NCI-H2107 (cell line): ENCODE measurements around the gene ZNF738.

Experiments
- DNase-seq: peaks from one replicate; lab custom pipeline; 2025; lab: John Stamatoyannopoulos, UW

The ZNF738 gene

GRCh38 chr19:21423057-21424041, 64.5 kb downstream of the ZNF738 start:
- DNase-seq = no peak
